ENCODE measurements around the gene SH3BGRL3.
"Not testable (repeated sequence)": the region's sequence is repeated elsewhere in the genome, so short reads cannot be mapped to it uniquely, and the experiment has no call there.

The SH3BGRL3 gene

GRCh38 chr1:26290882-26291261 lies 11.0 kb downstream of the SH3BGRL3 start:
- no peak for DNase-seq (ENCODE audit: low spot score)

- no peak for DNase-seq (ENCODE audit: low spot score)
These were observed 11.5 kb downstream of the SH3BGRL3 start for GRCh38 chr1:26291433-26291832.

GRCh38 chr1:26291939-26292338 lies 12.1 kb downstream of the SH3BGRL3 start:
- no peak for DNase-seq (ENCODE audit: low spot score)

GRCh38 chr1:26292735-26293134 lies 12.8 kb downstream of the SH3BGRL3 start:
- DNase-seq (ENCODE audit: low spot score): not testable (repeated sequence)

GRCh38 chr1:26293911-26294463 lies 14.1 kb downstream of the SH3BGRL3 start:
- no peak for DNase-seq (ENCODE audit: low spot score)

- DNase-seq (ENCODE audit: low spot score): no peak
These were observed 15.6 kb downstream of the SH3BGRL3 start for GRCh38 chr1:26295194-26296138.

GRCh38 chr1:26296340-26297056 lies 16.6 kb downstream of the SH3BGRL3 start:
- no peak for DNase-seq (ENCODE audit: low spot score)

- DNase-seq (ENCODE audit: low spot score): no peak
These were observed 17.3 kb downstream of the SH3BGRL3 start for GRCh38 chr1:26297057-26297790.

GRCh38 chr1:26297791-26298124 lies 17.9 kb downstream of the SH3BGRL3 start:
- no peak for DNase-seq (ENCODE audit: low spot score)

GRCh38 chr1:26300578-26301275 lies 20.8 kb downstream of the SH3BGRL3 start:
- no peak for DNase-seq (ENCODE audit: low spot score)

GRCh38 chr1:26302733-26303405 lies 23.0 kb downstream of the SH3BGRL3 start:
- DNase-seq (ENCODE audit: low spot score): peak; percentile 78

GRCh38 chr1:26305667-26306289 lies 25.9 kb downstream of the SH3BGRL3 start:
- no peak for DNase-seq (ENCODE audit: low spot score)

- peak; percentile 94 for DNase-seq (ENCODE audit: low spot score)
These were observed 26.7 kb downstream of the SH3BGRL3 start, which contains the start of gene UBXN11 for GRCh38 chr1:26306290-26307229. UBXN11 (minus strand) TSS chr1:26306636; CDS start chr1:26302883, 3,753 bp downstream.

- DNase-seq (ENCODE audit: low spot score): no peak
These were observed 27.5 kb downstream of the SH3BGRL3 start for GRCh38 chr1:26307363-26307781.

GRCh38 chr1:26307966-26308899 lies 28.3 kb downstream of the SH3BGRL3 start:
- DNase-seq (ENCODE audit: low spot score): not testable (repeated sequence)

GRCh38 chr1:26314501-26314900 lies 34.6 kb downstream of the SH3BGRL3 start:
- DNase-seq (ENCODE audit: low spot score): no peak

- DNase-seq (ENCODE audit: low spot score): no peak
These were observed 36.3 kb downstream of the SH3BGRL3 start for GRCh38 chr1:26315874-26316850.

Measured in AG08396 (cell line).